Measurements from ENCODE around the gene FAM25A. TPM values are rescaled to one million over a fixed set of nuclear protein-coding genes. Genes with fewer than 3 reads are reported as not detected.
"Not testable (repeated sequence)": the region's sequence is repeated elsewhere in the genome, so short reads cannot be mapped to it uniquely, and the experiment has no call there.

FAM25A gene
- total RNA-seq, 1 donor from 2014 or later = not detected

- H3K36me3 ChIP-seq = no peaks in the 10 kb centered on the region
- no peaks in the 10 kb centered on the region for H3K9me3 ChIP-seq (replicated peaks)
- peaks cover 41% of the 10 kb centered on the region for H3K4me1 ChIP-seq
- no peaks in the 10 kb centered on the region for H3K27me3 ChIP-seq (ENCODE audit: low read depth)
- H3K27ac ChIP-seq (replicated peaks) = no peak overlapping the region
- intact Hi-C loops (cut with micrococcal nuclease) = no loop called here
- no peak overlapping the region for H3K4me3 ChIP-seq
- DNase-seq = no peak
- TF ChIP-seq CTCF (IDR thresholded peaks at IDR 0.05; ENCODE audit: borderline replicate concordance) = no peak
Measured at GRCh38 chr10:86976362-86977056, 43.6 kb upstream of the FAM25A start.

GRCh38 chr10:86978457-86978856, 41.6 kb upstream of the FAM25A start:
- H3K27ac ChIP-seq (replicated peaks) = peak overlapping the region; percentile 72
- H3K9me3 ChIP-seq (replicated peaks); H3K27me3 ChIP-seq (ENCODE audit: low read depth); H3K4me3 ChIP-seq; H3K36me3 ChIP-seq; intact Hi-C loops (cut with micrococcal nuclease); DNase-seq: not testable (repeated sequence)
- peaks cover 33% of the 10 kb centered on the region for H3K4me1 ChIP-seq

GRCh38 chr10:86979296-86979818, 40.7 kb upstream of the FAM25A start:
- no peak for DNase-seq
- Histone ChIP-seq H3K27me3 (ENCODE audit: low read depth) (no peaks in the 10 kb centered on the region), H3K4me3 (no peak overlapping the region), H3K36me3 (no peaks in the 10 kb centered on the region), H3K27ac (replicated peaks) (peak overlapping the region; percentile 72), H3K4me1 (peaks cover 33% of the 10 kb centered on the region), H3K9me3 (replicated peaks) (no peaks in the 10 kb centered on the region)
- no peak for TF ChIP-seq CTCF (IDR thresholded peaks at IDR 0.05; ENCODE audit: borderline replicate concordance)
- intact Hi-C loops (cut with micrococcal nuclease) = no loop called here

- Histone ChIP-seq H3K4me3 (no peak overlapping the region), H3K36me3 (no peaks in the 10 kb centered on the region), H3K9me3 (replicated peaks) (no peaks in the 10 kb centered on the region), H3K4me1 (peaks cover 33% of the 10 kb centered on the region), H3K27ac (replicated peaks) (peak overlapping the region; percentile 72), H3K27me3 (ENCODE audit: low read depth) (no peaks in the 10 kb centered on the region)
- no peak for TF ChIP-seq CTCF (IDR thresholded peaks at IDR 0.05; ENCODE audit: borderline replicate concordance)
- DNase-seq = peak; percentile 46
- intact Hi-C loops (cut with micrococcal nuclease) = no loop called here
Measured at GRCh38 chr10:86979977-86980448, 40.1 kb upstream of the FAM25A start.

- peak overlapping the region; percentile 72 for H3K27ac ChIP-seq (replicated peaks)
- intact Hi-C loops (cut with micrococcal nuclease); DNase-seq: not testable (repeated sequence)
Measured at GRCh38 chr10:86981020-86981419, 39.1 kb upstream of the FAM25A start.

GRCh38 chr10:86981716-86982115, 38.4 kb upstream of the FAM25A start:
- intact Hi-C loops (cut with micrococcal nuclease) = no loop called here
- Histone ChIP-seq H3K9me3 (replicated peaks) (no peaks in the 10 kb centered on the region), H3K27me3 (ENCODE audit: low read depth) (no peaks in the 10 kb centered on the region), H3K36me3 (no peaks in the 10 kb centered on the region), H3K4me3 (no peak overlapping the region), H3K27ac (replicated peaks) (no peak overlapping the region), H3K4me1 (peaks cover 33% of the 10 kb centered on the region)
- TF ChIP-seq CTCF (IDR thresholded peaks at IDR 0.05; ENCODE audit: borderline replicate concordance) = no peak
- DNase-seq = no peak

More at GRCh38 chr10:86981020-86981419, 39.1 kb upstream of the FAM25A start:
- H3K27me3 ChIP-seq (ENCODE audit: low read depth); H3K9me3 ChIP-seq (replicated peaks); H3K4me3 ChIP-seq; H3K36me3 ChIP-seq: not testable (repeated sequence)
- H3K4me1 ChIP-seq = peaks cover 33% of the 10 kb centered on the region

- H3K4me1 ChIP-seq = peaks cover 19% of the 10 kb centered on the region
- H3K4me3 ChIP-seq; H3K9me3 ChIP-seq (replicated peaks); DNase-seq; H3K27me3 ChIP-seq (ENCODE audit: low read depth); H3K27ac ChIP-seq (replicated peaks); H3K36me3 ChIP-seq; intact Hi-C loops (cut with micrococcal nuclease): not testable (repeated sequence)
Measured at GRCh38 chr10:86984498-86984897, 35.6 kb upstream of the FAM25A start.

Measured in left ventricle myocardium inferior (tissue), 1 donor.